ENCODE results near the gene NANOG. TPM values are rescaled to one million over a fixed set of nuclear protein-coding genes. Genes with fewer than 3 reads are reported as not detected.
"Not testable (repeated sequence)": the region's sequence is repeated elsewhere in the genome, so short reads cannot be mapped to it uniquely, and the experiment has no call there.

NANOG gene
- 0.52 TPM for total RNA-seq

GRCh38 chr12:7788884-7789528, at the start of gene NANOG:
Gene NANOG (plus strand): TSS chr12:7789402. CDS start chr12:7789615, 213 bp downstream.
- ATAC-seq: not testable (repeated sequence)

GRCh38 chr12:7747246-7747645, 42.0 kb upstream of the NANOG start, which contains the start of gene CLEC4C:
Gene CLEC4C (minus strand): TSS chr12:7747375. CDS start chr12:7747348, 27 bp downstream.
- no peak for ATAC-seq

- no peak for ATAC-seq
Measured at GRCh38 chr12:7748852-7749251, 40.4 kb upstream of the NANOG start.

GRCh38 chr12:7749442-7749841, 39.8 kb upstream of the NANOG start:
- no peak for ATAC-seq

GRCh38 chr12:7750350-7750749, 38.9 kb upstream of the NANOG start:
- peak; percentile 55 for ATAC-seq

GRCh38 chr12:7751394-7751793, 37.8 kb upstream of the NANOG start:
- ATAC-seq: no peak

GRCh38 chr12:7751941-7752922, 37.0 kb upstream of the NANOG start:
- not testable (repeated sequence) for ATAC-seq

GRCh38 chr12:7755668-7756067, 33.5 kb upstream of the NANOG start:
- not testable (repeated sequence) for ATAC-seq

GRCh38 chr12:7756993-7757392, 32.2 kb upstream of the NANOG start:
- no peak for ATAC-seq

- ATAC-seq: no peak
Measured at GRCh38 chr12:7758766-7759140, 30.4 kb upstream of the NANOG start.

- no peak for ATAC-seq
Measured at GRCh38 chr12:7769999-7770398, 19.2 kb upstream of the NANOG start.

- ATAC-seq: no peak
Measured at GRCh38 chr12:7781274-7781673, 7.9 kb upstream of the NANOG start.

- ATAC-seq: no peak
Measured at GRCh38 chr12:7782055-7782454, 7.1 kb upstream of the NANOG start.

- ATAC-seq: not testable (repeated sequence)
Measured at GRCh38 chr12:7783433-7783832, 5.8 kb upstream of the NANOG start.

GRCh38 chr12:7784701-7785100, 4.5 kb upstream of the NANOG start:
- ATAC-seq: no peak

- ATAC-seq: no peak
Measured at GRCh38 chr12:7787574-7788293, 1.5 kb upstream of the NANOG start.

- ATAC-seq: no peak
Measured at GRCh38 chr12:7788294-7788660, 925 bp upstream of the NANOG start.

GRCh38 chr12:7793211-7793610, 4.0 kb downstream of the NANOG start:
- no peak for ATAC-seq

- ATAC-seq: not testable (repeated sequence)
Measured at GRCh38 chr12:7797269-7797668, 8.1 kb downstream of the NANOG start.

GRCh38 chr12:7797698-7798398, 8.6 kb downstream of the NANOG start:
- peak; percentile 84 for ATAC-seq

- not testable (repeated sequence) for ATAC-seq
Measured at GRCh38 chr12:7798750-7799308, 9.6 kb downstream of the NANOG start.

- no peak for ATAC-seq
Measured at GRCh38 chr12:7801460-7801859, 12.3 kb downstream of the NANOG start.

Data from esophagus mucosa (tissue), 1 donor.